Panc1 (cell line): ENCODE results near the gene ARHGAP32. TPM values are rescaled to one million over a fixed set of nuclear protein-coding genes. Genes with fewer than 3 reads are reported as not detected.

Experiments used
- ATAC-seq: fragments of 200-7000 bp; cut with Tn5 transposase; 2 replicates; pipeline ENCODE4 v1.9.1; 2020; ENCODE audit warnings: mild to moderate bottlenecking, moderate library complexity
- BruUV-seq: library from RNA; stranded (reverse); fragments of 400-500 nt; replicated peaks from 2 replicates; lab custom pipeline; 2021; lab: Mats Ljungman, UMichigan
- CTCF ChIA-PET: fragments of 300-600 bp; sonication (Branson Sonifier 250); formaldehyde crosslinking; loops from one replicate; lab custom pipeline; 2022; ENCODE audit warnings: antibody characterized with exemption; lab: Charles Lee
- POLR2A ChIA-PET: fragments of 300-600 bp; sonication (Branson Sonifier 250); formaldehyde crosslinking; loops from one replicate; lab custom pipeline; 2022; ENCODE audit warnings: antibody characterized with exemption; lab: Charles Lee
- DNase-seq: peaks from one replicate; pipeline ENCODE4 v3.0.0-alpha.2; 2010; ENCODE audit warnings: low read depth, low spot score
- H3K27ac ChIP-seq: 2 replicates; pipeline ENCODE4 v1.5.1; 2011; ENCODE audit warnings: mild to moderate bottlenecking, low read length, inconsistent platforms
- H3K27me3 ChIP-seq: fragments of 200-500 bp; sonication (Bioruptor generic); 2 replicates; pipeline ENCODE4 v1.6.0; 2014; ENCODE audit warnings: low read length, inconsistent platforms; ENCODE audit not compliant: control insufficient read depth, insufficient read depth
- H3K36me3 ChIP-seq: fragments of 200-500 bp; sonication (Bioruptor generic); 2 replicates; pipeline ENCODE4 v1.5.1; 2014; ENCODE audit warnings: inconsistent platforms, mild to moderate bottlenecking, low read length, moderate library complexity; ENCODE audit not compliant: control insufficient read depth, insufficient read depth
- H3K4me1 ChIP-seq: 2 replicates; pipeline ENCODE4 v1.5.1; 2011; ENCODE audit warnings: inconsistent platforms, mild to moderate bottlenecking, low read length, moderate library complexity; ENCODE audit not compliant: control insufficient read depth, insufficient read depth
- H3K4me3 ChIP-seq, 2 experiments: 2 replicates each; pipeline ENCODE4 v1.5.1; 2011 to 2012; ENCODE audit warnings: low read depth in 2 of 2, low read length in 2 of 2, mild to moderate bottlenecking in 2 of 2, inconsistent platforms in 1 of 2, moderate library complexity in 1 of 2
- H3K9me3 ChIP-seq: fragments of 200-500 bp; sonication (Bioruptor generic); 2 replicates; pipeline ENCODE4 v1.5.1; 2014; ENCODE audit warnings: low read depth, mild to moderate bottlenecking, inconsistent platforms, low read length, moderate library complexity; ENCODE audit not compliant: control insufficient read depth, insufficient read depth
- CTCF ChIP-seq: fragments of 450-650 bp; IDR thresholded peaks from 2 replicates; pipeline ENCODE4 v1.5.1; 2017; ENCODE audit warnings: mild to moderate bottlenecking
- POLR2AphosphoS5 ChIP-seq: IDR thresholded peaks from 2 replicates; pipeline ENCODE4 v1.6.1; 2012; ENCODE audit warnings: mild to moderate bottlenecking, low read depth, low read length, moderate library complexity
- SIN3A ChIP-seq: IDR thresholded peaks from 2 replicates; pipeline ENCODE4 v1.6.1; 2012; ENCODE audit warnings: low read depth, mild to moderate bottlenecking, low read length, moderate library complexity, borderline replicate concordance; ENCODE audit not compliant: insufficient read depth
- TCF7L2 ChIP-seq: IDR thresholded peaks from 2 replicates; pipeline ENCODE4 v1.6.1; 2011; ENCODE audit warnings: mild to moderate bottlenecking, low read depth, low read length, inconsistent platforms
- in situ Hi-C: cut with HindIII; loops from 2 replicates; pipeline ENCODE4 v1.10.0; 2016; ENCODE audit warnings: low sequenced_read_pairs, low pct_unique_long_range_greater_than_20kb
- intact Hi-C: fragments of 100-400 bp; cut with micrococcal nuclease; formaldehyde crosslinking; loops from one replicate; pipeline ENCODE4 v1.10.0; 2022; ENCODE audit not compliant: unreplicated experiment
- total RNA-seq: library from RNA; stranded (reverse); gene quantifications from one replicate; pipeline ENCODE4 v1.2.1, GENCODE V29; 2021; ENCODE audit not compliant: unreplicated experiment
- TF ChIP-seq, protein P1 (sequence below), 2 experiments: IDR thresholded peaks; 2 replicates each; pipeline ENCODE4 v1.6.1; 2011 to 2012; ENCODE audit warnings: low read depth in 2 of 2, control low read depth in 1 of 2, low read length in 1 of 2, mild to moderate bottlenecking in 1 of 2, moderate library complexity in 1 of 2; ENCODE audit not compliant: insufficient read depth in 1 of 2

ARHGAP32 gene
- total RNA-seq, 1 experiment from 2014 or later = 44.6 TPM

GRCh38 chr11:129208863-129209262, 16.7 kb upstream of the ARHGAP32 start:
- H3K4me3 ChIP-seq = no peak overlapping the region
- in situ Hi-C loops (no loop called here), intact Hi-C loops (no loop called here)
- no TSS peak for BruUV-seq
- CTCF ChIA-PET = interaction anchor here (1.1 kb wide), 1 partner anchor 123 kb away, joined by 3 read pairs; no protein-coding TSS in a partner anchor
- H3K27me3 ChIP-seq = no peaks in the 10 kb centered on the region
- H3K36me3 ChIP-seq = no peaks in the 10 kb centered on the region
- peak overlapping the region; percentile 23; the same call in 1 of the 2 replicates for H3K27ac ChIP-seq
- no peak for DNase-seq
- no peaks in the 10 kb centered on the region for H3K9me3 ChIP-seq
- H3K4me1 ChIP-seq = peaks cover 32% of the 10 kb centered on the region
- no peak for ATAC-seq
- POLR2A ChIA-PET = no interaction called here
- TF ChIP-seq, protein P1, sequence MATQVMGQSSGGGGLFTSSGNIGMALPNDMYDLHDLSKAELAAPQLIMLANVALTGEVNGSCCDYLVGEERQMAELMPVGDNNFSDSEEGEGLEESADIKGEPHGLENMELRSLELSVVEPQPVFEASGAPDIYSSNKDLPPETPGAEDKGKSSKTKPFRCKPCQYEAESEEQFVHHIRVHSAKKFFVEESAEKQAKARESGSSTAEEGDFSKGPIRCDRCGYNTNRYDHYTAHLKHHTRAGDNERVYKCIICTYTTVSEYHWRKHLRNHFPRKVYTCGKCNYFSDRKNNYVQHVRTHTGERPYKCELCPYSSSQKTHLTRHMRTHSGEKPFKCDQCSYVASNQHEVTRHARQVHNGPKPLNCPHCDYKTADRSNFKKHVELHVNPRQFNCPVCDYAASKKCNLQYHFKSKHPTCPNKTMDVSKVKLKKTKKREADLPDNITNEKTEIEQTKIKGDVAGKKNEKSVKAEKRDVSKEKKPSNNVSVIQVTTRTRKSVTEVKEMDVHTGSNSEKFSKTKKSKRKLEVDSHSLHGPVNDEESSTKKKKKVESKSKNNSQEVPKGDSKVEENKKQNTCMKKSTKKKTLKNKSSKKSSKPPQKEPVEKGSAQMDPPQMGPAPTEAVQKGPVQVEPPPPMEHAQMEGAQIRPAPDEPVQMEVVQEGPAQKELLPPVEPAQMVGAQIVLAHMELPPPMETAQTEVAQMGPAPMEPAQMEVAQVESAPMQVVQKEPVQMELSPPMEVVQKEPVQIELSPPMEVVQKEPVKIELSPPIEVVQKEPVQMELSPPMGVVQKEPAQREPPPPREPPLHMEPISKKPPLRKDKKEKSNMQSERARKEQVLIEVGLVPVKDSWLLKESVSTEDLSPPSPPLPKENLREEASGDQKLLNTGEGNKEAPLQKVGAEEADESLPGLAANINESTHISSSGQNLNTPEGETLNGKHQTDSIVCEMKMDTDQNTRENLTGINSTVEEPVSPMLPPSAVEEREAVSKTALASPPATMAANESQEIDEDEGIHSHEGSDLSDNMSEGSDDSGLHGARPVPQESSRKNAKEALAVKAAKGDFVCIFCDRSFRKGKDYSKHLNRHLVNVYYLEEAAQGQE (IDR thresholded peaks at IDR 0.05; ENCODE audit: insufficient read depth in 1 of 2, low read depth in 2 of 2, low read length in 1 of 2) = no peak
- no peak for TF ChIP-seq POLR2AphosphoS5
- TF ChIP-seq TCF7L2 = no peak
- no peak for TF ChIP-seq SIN3A
- no peak for TF ChIP-seq CTCF

GRCh38 chr11:129204150-129204838, 12.2 kb upstream of the ARHGAP32 start:
- Histone ChIP-seq H3K4me1 (peaks cover 23% of the 10 kb centered on the region), H3K4me3 (no peak overlapping the region), H3K9me3 (peaks cover 4% of the 10 kb centered on the region; the same call in 1 of the 2 replicates), H3K27ac (no peak overlapping the region), H3K36me3 (no peaks in the 10 kb centered on the region), H3K27me3 (no peaks in the 10 kb centered on the region)
- ChIA-PET POLR2A (interaction anchor here (0.6 kb wide), 1 partner anchor 11 kb away, joined by 10 read pairs; no protein-coding TSS in a partner anchor), CTCF (no interaction called here)
- in situ Hi-C loops (no loop called here), intact Hi-C loops (no loop called here)
- no peak for DNase-seq
- TF ChIP-seq CTCF = no peak
- TF ChIP-seq, protein P1 (IDR thresholded peaks at IDR 0.05; ENCODE audit: insufficient read depth in 1 of 2, low read depth in 2 of 2, low read length in 1 of 2) = no peak
- TF ChIP-seq POLR2AphosphoS5 = no peak
- ATAC-seq = no peak
- BruUV-seq = no TSS peak
